Endodermal cell (in vitro differentiated cells): ENCODE data around the gene LMO7. TPM values are rescaled to one million over a fixed set of nuclear protein-coding genes. Genes with fewer than 3 reads are reported as not detected.
A peak's percentile ranks its signal among the peaks of the same experiment; 100 is the strongest.

ENCODE experiments used
- DNase-seq: peaks from one replicate; pipeline ENCODE4 v3.0.0-alpha.2; 2017
- H3K27ac ChIP-seq: 2 replicates; pipeline ENCODE4 v1.5.1; 2013; ENCODE audit warnings: mild to moderate bottlenecking, low read depth, low read length, moderate library complexity
- H3K27me3 ChIP-seq: 2 replicates; pipeline ENCODE4 v1.6.1; 2013; ENCODE audit warnings: mild to moderate bottlenecking, low read length, moderate library complexity; ENCODE audit not compliant: insufficient read depth, control insufficient read depth, poor library complexity, severe bottlenecking
- H3K36me3 ChIP-seq: 2 replicates; pipeline ENCODE4 v1.7.0; 2013; ENCODE audit warnings: mild to moderate bottlenecking, low read length, moderate library complexity; ENCODE audit not compliant: control insufficient read depth, insufficient read depth
- H3K4me1 ChIP-seq: one replicate; pipeline ENCODE4 v1.7.0; 2013; ENCODE audit warnings: low read length; ENCODE audit not compliant: control insufficient read depth, insufficient read depth
- H3K4me3 ChIP-seq: 2 replicates; pipeline ENCODE4 v1.5.1; 2013; ENCODE audit warnings: mild to moderate bottlenecking, low read length, moderate library complexity
- H3K9ac ChIP-seq: 2 replicates; pipeline ENCODE4 v1.6.1; 2013; ENCODE audit warnings: mild to moderate bottlenecking, low read length, moderate library complexity; ENCODE audit not compliant: poor library complexity, severe bottlenecking; ENCODE audit errors: extremely low read depth
- H3K9me3 ChIP-seq: 2 replicates; pipeline ENCODE4 v1.6.1; 2013; ENCODE audit warnings: mild to moderate bottlenecking, low read length, moderate library complexity; ENCODE audit not compliant: control insufficient read depth
- H3K27ac Mint-ChIP-seq: 2 replicates; pipeline ENCODE4 v1.8.0; 2020; ENCODE audit warnings: mixed read lengths
- H3K27me3 Mint-ChIP-seq: 2 replicates; pipeline ENCODE4 v1.8.0; 2021; ENCODE audit warnings: mild to moderate bottlenecking, mixed read lengths; ENCODE audit not compliant: insufficient read depth
- H3K36me3 Mint-ChIP-seq: 2 replicates; pipeline ENCODE4 v1.8.0; 2020; ENCODE audit warnings: low read depth, mixed read lengths
- H3K4me1 Mint-ChIP-seq: 2 replicates; pipeline ENCODE4 v1.8.0; 2020; ENCODE audit warnings: mixed read lengths
- H3K4me3 Mint-ChIP-seq: 2 replicates; pipeline ENCODE4 v1.8.0; 2020; ENCODE audit warnings: mild to moderate bottlenecking, moderate library complexity, mixed read lengths
- H3K9me3 Mint-ChIP-seq: 2 replicates; pipeline ENCODE4 v1.8.0; 2020; ENCODE audit warnings: mild to moderate bottlenecking, mixed read lengths
- WGBS, 2 experiments: methylation state at CpG; one replicate each; pipeline versions ENCODE4 v1.1.5 to v1.1.7; 2013; ENCODE audit warnings: missing lambda C conversion rate in 2 of 2, mixed read lengths in 1 of 2; ENCODE audit not compliant: insufficient coverage in 1 of 2, insufficient read length in 1 of 2; 5-methylcytosine and 5-hydroxymethylcytosine counted together
- total RNA-seq, 2 donors: library from RNA; stranded (reverse); fragmentation: NEBNext Ultra II Directional in 1 of 2; extraction: Animal tissue kit (Norgen Biotek cat#: 25700) in 1 of 2; gene quantifications; 2 replicates in 1 of 2; 3 replicates in 1 of 2; pipeline ENCODE4 v1.2.1, GENCODE V29; 2021
- TF ChIP-seq, protein P1 (sequence below): fragments of 200-600 bp; sonication (generic); conservative IDR thresholded peaks from 2 replicates; pipeline ENCODE4 v1.5.0; 2021; ENCODE audit warnings: antibody characterized with exemption, mild to moderate bottlenecking

LMO7 gene
- total RNA-seq, 2 donors from 2014 or later: 9.9 to 14.1 TPM

DNA sequence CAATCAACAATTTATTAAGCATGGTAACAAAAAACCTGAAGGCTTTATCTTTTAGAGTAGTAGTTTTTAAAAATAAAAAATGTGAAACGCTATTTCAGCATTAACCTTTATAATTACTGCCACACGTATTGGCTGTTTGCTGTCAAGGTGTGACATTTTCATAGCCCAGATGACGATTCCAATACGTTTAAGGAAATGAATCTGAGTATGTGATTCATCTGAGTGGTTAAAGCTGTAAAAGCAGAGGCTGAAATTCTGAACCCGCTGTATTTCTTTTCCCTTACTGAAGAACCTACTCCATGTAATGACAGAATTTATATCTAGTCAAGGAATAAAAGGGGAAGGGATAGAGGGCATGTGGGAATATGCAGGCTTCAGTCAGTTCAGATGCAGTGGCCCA lies 166.0 kb downstream of the LMO7 start:
- no peak for DNase-seq
- Mint-ChIP-seq H3K9me3 (no peaks in the 10 kb centered on the region), H3K4me3 (no peak overlapping the region), H3K36me3 (peaks cover 1% of the 10 kb centered on the region), H3K4me1 (peaks cover 49% of the 10 kb centered on the region), H3K27me3 (no peaks in the 10 kb centered on the region), H3K27ac (peak overlapping the region; percentile 41)
- no peaks in the 10 kb centered on the region for H3K27me3 ChIP-seq
- 83 to 92% methylated on average over 2 to 5 of the region's 5 CpGs for WGBS, 2 experiments
- H3K4me3 ChIP-seq: no peak overlapping the region
- peaks cover 8% of the 10 kb centered on the region for H3K4me1 ChIP-seq
- H3K27ac ChIP-seq: no peak overlapping the region
- no peak overlapping the region for H3K9ac ChIP-seq
- H3K36me3 ChIP-seq: no peaks in the 10 kb centered on the region
- TF ChIP-seq, protein P1, sequence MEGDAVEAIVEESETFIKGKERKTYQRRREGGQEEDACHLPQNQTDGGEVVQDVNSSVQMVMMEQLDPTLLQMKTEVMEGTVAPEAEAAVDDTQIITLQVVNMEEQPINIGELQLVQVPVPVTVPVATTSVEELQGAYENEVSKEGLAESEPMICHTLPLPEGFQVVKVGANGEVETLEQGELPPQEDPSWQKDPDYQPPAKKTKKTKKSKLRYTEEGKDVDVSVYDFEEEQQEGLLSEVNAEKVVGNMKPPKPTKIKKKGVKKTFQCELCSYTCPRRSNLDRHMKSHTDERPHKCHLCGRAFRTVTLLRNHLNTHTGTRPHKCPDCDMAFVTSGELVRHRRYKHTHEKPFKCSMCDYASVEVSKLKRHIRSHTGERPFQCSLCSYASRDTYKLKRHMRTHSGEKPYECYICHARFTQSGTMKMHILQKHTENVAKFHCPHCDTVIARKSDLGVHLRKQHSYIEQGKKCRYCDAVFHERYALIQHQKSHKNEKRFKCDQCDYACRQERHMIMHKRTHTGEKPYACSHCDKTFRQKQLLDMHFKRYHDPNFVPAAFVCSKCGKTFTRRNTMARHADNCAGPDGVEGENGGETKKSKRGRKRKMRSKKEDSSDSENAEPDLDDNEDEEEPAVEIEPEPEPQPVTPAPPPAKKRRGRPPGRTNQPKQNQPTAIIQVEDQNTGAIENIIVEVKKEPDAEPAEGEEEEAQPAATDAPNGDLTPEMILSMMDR: no peak
- H3K9me3 ChIP-seq: no peaks in the 10 kb centered on the region

DNA sequence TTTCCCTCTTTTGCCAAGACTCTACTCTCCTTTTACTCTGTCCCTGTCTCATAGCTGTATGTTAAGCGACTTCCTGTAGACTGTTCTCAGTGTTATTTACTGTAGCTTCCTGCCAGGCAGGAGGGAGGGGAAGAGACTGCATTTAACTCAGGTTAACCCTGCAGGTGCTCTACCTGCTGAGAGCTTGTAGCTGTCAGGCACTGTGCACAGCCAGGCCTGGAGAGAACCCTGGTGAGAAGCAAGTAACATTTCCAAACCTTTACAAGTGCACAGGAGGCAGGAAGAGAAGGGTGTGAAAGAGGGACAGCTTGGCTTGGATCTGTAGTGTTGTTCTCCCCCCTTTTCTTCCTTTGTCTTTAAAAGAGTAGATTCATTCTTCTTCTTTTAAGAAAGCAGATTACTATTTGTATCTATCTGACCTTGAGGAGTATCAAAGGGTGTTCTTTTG lies 167.1 kb downstream of the LMO7 start:
- Mint-ChIP-seq H3K9me3 (no peaks in the 10 kb centered on the region), H3K36me3 (no peaks in the 10 kb centered on the region), H3K27me3 (no peaks in the 10 kb centered on the region), H3K4me1 (peaks cover 46% of the 10 kb centered on the region), H3K4me3 (no peak overlapping the region), H3K27ac (peak overlapping the region; percentile 83)
- no peaks in the 10 kb centered on the region for H3K9me3 ChIP-seq
- H3K27ac ChIP-seq: no peak overlapping the region
- H3K27me3 ChIP-seq: no peaks in the 10 kb centered on the region
- peaks cover 8% of the 10 kb centered on the region for H3K4me1 ChIP-seq
- TF ChIP-seq, protein P1: no peak
- H3K4me3 ChIP-seq: no peak overlapping the region
- WGBS, 2 experiments: 6% methylated on average over 1 of the region's 1 CpG; no CpG with 5 or more reads in 1 of the 2 experiments
- H3K9ac ChIP-seq: no peak overlapping the region
- peak; percentile 83 for DNase-seq
- H3K36me3 ChIP-seq: no peaks in the 10 kb centered on the region

DNA sequence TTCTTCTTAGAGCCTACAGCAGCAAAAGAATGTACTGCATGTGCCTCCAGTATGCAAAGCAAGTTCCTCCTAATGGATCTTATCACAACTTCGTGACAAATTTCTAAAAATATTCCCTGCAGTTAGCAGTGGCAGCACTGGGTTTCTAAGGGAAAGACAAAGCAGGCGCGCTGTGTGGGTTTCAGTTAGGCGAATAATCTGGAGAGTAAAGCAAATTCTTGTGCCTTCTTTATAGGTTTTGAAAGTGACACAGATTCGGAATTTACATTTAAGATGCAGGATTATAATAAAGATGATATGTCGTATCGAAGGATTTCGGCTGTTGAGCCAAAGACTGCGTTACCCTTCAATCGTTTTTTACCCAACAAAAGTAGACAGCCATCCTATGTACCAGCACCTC lies 167.9 kb downstream of the LMO7 start:
- Histone ChIP-seq H3K9ac (no peak overlapping the region), H3K36me3 (no peaks in the 10 kb centered on the region), H3K27me3 (no peaks in the 10 kb centered on the region), H3K9me3 (no peaks in the 10 kb centered on the region), H3K4me1 (peaks cover 8% of the 10 kb centered on the region), H3K27ac (no peak overlapping the region), H3K4me3 (no peak overlapping the region)
- peak overlapping the region; percentile 31 for H3K27ac Mint-ChIP-seq
- 87 to 91% methylated on average over 6 to 10 of the region's 10 CpGs for WGBS, 2 experiments
- H3K9me3 Mint-ChIP-seq: no peaks in the 10 kb centered on the region
- no peak overlapping the region for H3K4me3 Mint-ChIP-seq
- TF ChIP-seq, protein P1: no peak
- DNase-seq: no peak
- H3K36me3 Mint-ChIP-seq: no peaks in the 10 kb centered on the region
- H3K4me1 Mint-ChIP-seq: peaks cover 46% of the 10 kb centered on the region
- H3K27me3 Mint-ChIP-seq: no peaks in the 10 kb centered on the region
